Peyer's patch (tissue), 4 donors: ENCODE results near the gene ZNF418.

Experiments used
- POLR2A ChIP-seq, 2 donors: fragments of 450-650 bp; IDR thresholded peaks; one replicate each; pipeline ENCODE4 v1.5.1; 2017; ENCODE audit warnings: antibody characterized with exemption in 2 of 2, mild to moderate bottlenecking in 2 of 2, moderate library complexity in 2 of 2
- TF ChIP-seq, protein P1 (sequence below), 6 experiments: fragments of 450-650 bp in 4 of 6; fragments of 200-600 bp in 2 of 6; sonication (generic) in 1 of 6; IDR thresholded peaks; one replicate each; pipeline ENCODE4 v1.5.1; 2017 to 2019; ENCODE audit warnings: antibody characterized with exemption in 6 of 6, mild to moderate bottlenecking in 3 of 6, moderate library complexity in 1 of 6

DNA sequence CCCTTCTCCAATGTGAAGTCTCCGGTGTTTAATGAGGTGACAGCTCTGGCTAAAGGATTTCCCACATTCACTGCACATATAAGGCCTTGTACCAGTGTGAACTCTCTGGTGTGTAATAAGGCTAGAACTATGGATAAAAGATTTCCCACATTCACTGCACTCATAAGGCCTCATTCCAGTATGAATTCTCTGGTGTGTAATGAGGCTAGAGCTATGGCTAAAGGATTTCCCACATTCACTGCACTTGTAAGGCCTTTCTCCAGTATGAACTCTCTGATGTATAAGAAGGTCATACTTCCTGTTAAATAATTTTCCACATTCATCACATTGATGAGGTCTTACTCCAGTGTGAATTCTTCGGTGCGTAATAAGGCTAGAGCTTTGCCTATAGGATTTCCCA is 6.4 kb upstream of the ZNF418 start:
- TF ChIP-seq, protein P1, sequence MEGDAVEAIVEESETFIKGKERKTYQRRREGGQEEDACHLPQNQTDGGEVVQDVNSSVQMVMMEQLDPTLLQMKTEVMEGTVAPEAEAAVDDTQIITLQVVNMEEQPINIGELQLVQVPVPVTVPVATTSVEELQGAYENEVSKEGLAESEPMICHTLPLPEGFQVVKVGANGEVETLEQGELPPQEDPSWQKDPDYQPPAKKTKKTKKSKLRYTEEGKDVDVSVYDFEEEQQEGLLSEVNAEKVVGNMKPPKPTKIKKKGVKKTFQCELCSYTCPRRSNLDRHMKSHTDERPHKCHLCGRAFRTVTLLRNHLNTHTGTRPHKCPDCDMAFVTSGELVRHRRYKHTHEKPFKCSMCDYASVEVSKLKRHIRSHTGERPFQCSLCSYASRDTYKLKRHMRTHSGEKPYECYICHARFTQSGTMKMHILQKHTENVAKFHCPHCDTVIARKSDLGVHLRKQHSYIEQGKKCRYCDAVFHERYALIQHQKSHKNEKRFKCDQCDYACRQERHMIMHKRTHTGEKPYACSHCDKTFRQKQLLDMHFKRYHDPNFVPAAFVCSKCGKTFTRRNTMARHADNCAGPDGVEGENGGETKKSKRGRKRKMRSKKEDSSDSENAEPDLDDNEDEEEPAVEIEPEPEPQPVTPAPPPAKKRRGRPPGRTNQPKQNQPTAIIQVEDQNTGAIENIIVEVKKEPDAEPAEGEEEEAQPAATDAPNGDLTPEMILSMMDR (IDR thresholded peaks at IDR 0.05) = no peak
- TF ChIP-seq POLR2A (IDR thresholded peaks at IDR 0.05) = no peak
